ENCODE results near the gene ENO2.
"Not testable (repeated sequence)": the region's sequence is repeated elsewhere in the genome, so short reads cannot be mapped to it uniquely, and the experiment has no call there.

Gene ENO2

GRCh38 chr12:6886206-6886999 lies 28.0 kb upstream of the ENO2 start:
- not testable (repeated sequence) for DNase-seq (ENCODE audit: extremely low read depth in 1 of 2, low read depth in 1 of 2)

- no peak for DNase-seq (ENCODE audit: extremely low read depth in 1 of 2, low read depth in 1 of 2)
Observed at GRCh38 chr12:6887460-6887859, 26.9 kb upstream of the ENO2 start.

- no peak for DNase-seq (ENCODE audit: extremely low read depth in 1 of 2, low read depth in 1 of 2)
Observed at GRCh38 chr12:6888360-6888759, 26.0 kb upstream of the ENO2 start.

- DNase-seq (ENCODE audit: extremely low read depth in 1 of 2, low read depth in 1 of 2): not testable (repeated sequence)
Observed at GRCh38 chr12:6888794-6889193, 25.6 kb upstream of the ENO2 start.

- DNase-seq (ENCODE audit: extremely low read depth in 1 of 2, low read depth in 1 of 2): not testable (repeated sequence)
Observed at GRCh38 chr12:6889775-6890573, 24.4 kb upstream of the ENO2 start.

- peak; percentile 95 to 99 for DNase-seq (ENCODE audit: extremely low read depth in 1 of 2, low read depth in 1 of 2)
Observed at GRCh38 chr12:6890789-6891645, 23.4 kb upstream of the ENO2 start.

GRCh38 chr12:6891646-6892001 lies 22.8 kb upstream of the ENO2 start:
- DNase-seq (ENCODE audit: extremely low read depth in 1 of 2, low read depth in 1 of 2): no peak

GRCh38 chr12:6892683-6893082 lies 21.7 kb upstream of the ENO2 start:
- DNase-seq (ENCODE audit: extremely low read depth in 1 of 2, low read depth in 1 of 2): not testable (repeated sequence)

- no peak for DNase-seq (ENCODE audit: extremely low read depth in 1 of 2, low read depth in 1 of 2)
Observed at GRCh38 chr12:6894321-6894720, 20.1 kb upstream of the ENO2 start.

GRCh38 chr12:6896846-6897435 lies 17.4 kb upstream of the ENO2 start:
- DNase-seq (ENCODE audit: extremely low read depth in 1 of 2, low read depth in 1 of 2): no peak

GRCh38 chr12:6899427-6899826 lies 15.0 kb upstream of the ENO2 start:
- DNase-seq (ENCODE audit: extremely low read depth in 1 of 2, low read depth in 1 of 2): no peak

- DNase-seq (ENCODE audit: extremely low read depth in 1 of 2, low read depth in 1 of 2): no peak
Observed at GRCh38 chr12:6899837-6900519, 14.4 kb upstream of the ENO2 start.

- DNase-seq (ENCODE audit: extremely low read depth in 1 of 2, low read depth in 1 of 2): no peak
Observed at GRCh38 chr12:6902448-6902847, 11.9 kb upstream of the ENO2 start.

GRCh38 chr12:6903722-6904121 lies 10.7 kb upstream of the ENO2 start:
- no peak for DNase-seq (ENCODE audit: extremely low read depth in 1 of 2, low read depth in 1 of 2)

GRCh38 chr12:6904280-6905276 lies 9.8 kb upstream of the ENO2 start, which contains the start of gene LRRC23:
Gene LRRC23, plus strand, starts transcription at chr12:6904822. Its CDS starts 812 bp downstream, at chr12:6905634.
- peak; percentile 94 to 96 for DNase-seq (ENCODE audit: extremely low read depth in 1 of 2, low read depth in 1 of 2)

GRCh38 chr12:6905414-6906040 lies 8.9 kb upstream of the ENO2 start:
- DNase-seq (ENCODE audit: extremely low read depth in 1 of 2, low read depth in 1 of 2): no peak

GRCh38 chr12:6908141-6908540 lies 6.2 kb upstream of the ENO2 start:
- DNase-seq (ENCODE audit: extremely low read depth in 1 of 2, low read depth in 1 of 2): not testable (repeated sequence)

- no peak for DNase-seq (ENCODE audit: extremely low read depth in 1 of 2, low read depth in 1 of 2)
Observed at GRCh38 chr12:6909421-6910145, 4.8 kb upstream of the ENO2 start.
